ENCODE data around the gene BBS9. TPM values are rescaled to one million over a fixed set of nuclear protein-coding genes. Genes with fewer than 3 reads are reported as not detected.
A peak's percentile ranks its signal among the peaks of the same experiment; 100 is the strongest.

Gene BBS9
- total and polyA plus RNA-seq, 2 experiments from 2014 or later: 10.2 to 15.0 TPM

DNA sequence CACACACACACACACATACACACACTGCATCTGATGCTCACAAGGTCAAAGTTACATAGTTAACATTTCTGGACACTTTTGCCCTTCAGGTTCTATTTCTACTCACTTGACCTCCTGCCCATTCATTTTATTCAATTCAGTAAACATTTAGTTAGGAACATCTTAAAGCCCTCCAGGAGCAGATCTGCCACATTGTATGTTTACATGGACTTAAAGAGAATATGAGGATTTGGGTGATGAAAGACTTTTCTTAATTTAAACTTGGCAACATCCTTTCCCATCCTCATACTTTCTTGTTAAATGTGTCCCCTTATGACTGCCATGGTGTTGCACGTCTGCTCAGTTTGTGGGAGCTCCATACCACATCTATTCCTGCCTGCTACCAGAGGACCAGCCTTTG is 453.2 kb downstream of the BBS9 start:
- TF ChIP-seq EZH2 (IDR thresholded peaks at IDR 0.05; ENCODE audit: insufficient read depth, poor library complexity, severe bottlenecking): no peak
- no peak for TF ChIP-seq EZH2phosphoT487 (IDR thresholded peaks at IDR 0.05; ENCODE audit: insufficient read depth, low read depth)
- Histone ChIP-seq H3F3A (ENCODE audit: insufficient read depth) (no peaks in the 10 kb centered on the region), H3K4me1 (ENCODE audit: insufficient read depth) (no peaks in the 10 kb centered on the region), H4K20me1 (ENCODE audit: insufficient read depth) (no peaks in the 10 kb centered on the region), H3K9me3 (ENCODE audit: low read depth) (no peaks in the 10 kb centered on the region), H2AFZ (no peak overlapping the region), H3K9me2 (ENCODE audit: insufficient read depth) (no peaks in the 10 kb centered on the region), H3K4me2 (ENCODE audit: unreplicated experiment) (no peak overlapping the region), H3K27ac (no peak overlapping the region), H3K27me3 (replicated peaks; ENCODE audit: insufficient read depth) (no peaks in the 10 kb centered on the region), H3K9ac (no peak overlapping the region), H3K36me3 (ENCODE audit: low read depth) (no peaks in the 10 kb centered on the region), H3K4me3 (no peak overlapping the region), H3K79me2 (ENCODE audit: insufficient read depth) (no peaks in the 10 kb centered on the region)
- in situ Hi-C loops (cut with MboI): no loop called here
- 100% methylated on average over 1 of the region's 1 CpG for WGBS, 2 experiments (ENCODE audit: low coverage in 1 of 2, low lambda C conversion rate in 2 of 2, missing lambda C conversion rate in 2 of 2)
- no peak for DNase-seq

DNA sequence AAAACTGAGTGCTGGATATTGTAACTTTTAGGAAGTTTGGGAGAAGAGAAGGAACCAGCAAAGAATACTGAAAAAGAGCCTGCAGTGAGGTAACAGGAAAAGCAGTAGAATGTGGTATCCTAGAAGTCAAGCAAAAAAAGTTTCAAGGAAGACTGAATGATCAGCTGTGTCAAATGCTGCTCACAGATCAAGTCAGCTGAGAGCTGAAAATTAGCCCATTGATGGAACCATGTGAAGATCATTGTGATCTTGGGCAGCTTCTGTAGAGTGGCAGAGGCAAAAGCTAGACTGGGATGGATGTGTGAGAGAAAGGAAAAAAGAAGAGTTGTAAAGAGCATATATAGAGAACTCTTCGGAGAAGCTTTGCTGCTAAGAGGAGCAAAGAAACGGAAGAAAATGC is 460.5 kb downstream of the BBS9 start:
- Histone ChIP-seq H3F3A (ENCODE audit: insufficient read depth) (no peaks in the 10 kb centered on the region), H3K4me3 (no peak overlapping the region), H3K9me3 (ENCODE audit: low read depth) (no peaks in the 10 kb centered on the region), H3K9ac (no peak overlapping the region), H4K20me1 (ENCODE audit: insufficient read depth) (no peaks in the 10 kb centered on the region), H3K79me2 (ENCODE audit: insufficient read depth) (no peaks in the 10 kb centered on the region), H3K27ac (no peak overlapping the region), H3K4me1 (ENCODE audit: insufficient read depth) (peaks cover 12% of the 10 kb centered on the region), H3K36me3 (ENCODE audit: low read depth) (no peaks in the 10 kb centered on the region), H3K9me2 (ENCODE audit: insufficient read depth) (no peaks in the 10 kb centered on the region), H2AFZ (no peak overlapping the region), H3K27me3 (replicated peaks; ENCODE audit: insufficient read depth) (no peaks in the 10 kb centered on the region), H3K4me2 (ENCODE audit: unreplicated experiment) (no peak overlapping the region)
- 94 to 100% methylated on average over 2 of the region's 2 CpGs for WGBS, 2 experiments (ENCODE audit: low coverage in 1 of 2, low lambda C conversion rate in 2 of 2, missing lambda C conversion rate in 2 of 2)
- in situ Hi-C loops (cut with MboI): no loop called here
- TF ChIP-seq EZH2phosphoT487 (IDR thresholded peaks at IDR 0.05; ENCODE audit: insufficient read depth, low read depth): no peak
- TF ChIP-seq EZH2 (IDR thresholded peaks at IDR 0.05; ENCODE audit: insufficient read depth, poor library complexity, severe bottlenecking): no peak
- DNase-seq: no peak

- peak; percentile 30 for DNase-seq
These were observed 461.6 kb downstream of the BBS9 start for GRCh38 chr7:33590916-33591315.

DNA sequence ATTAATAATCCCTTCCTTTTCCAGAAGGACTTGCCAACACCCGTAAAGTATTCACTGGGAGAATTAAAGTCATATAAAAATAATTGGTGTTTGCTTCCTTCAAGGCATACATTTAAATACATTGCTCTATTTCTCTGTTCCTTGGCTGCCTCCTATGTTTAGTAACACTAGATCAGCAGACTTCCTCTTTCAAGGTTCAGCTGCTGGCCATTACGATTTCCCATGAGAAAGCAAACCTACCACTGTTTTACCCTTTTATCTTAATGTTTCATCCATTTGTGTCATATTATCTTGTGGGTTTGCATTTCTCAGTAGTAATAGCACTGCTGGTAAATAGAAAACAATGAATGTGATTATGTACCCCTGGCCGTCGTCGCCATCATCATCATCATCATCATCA is 462.1 kb downstream of the BBS9 start:
- Histone ChIP-seq H2AFZ (no peak overlapping the region), H3F3A (ENCODE audit: insufficient read depth) (no peaks in the 10 kb centered on the region), H3K9me3 (ENCODE audit: low read depth) (no peaks in the 10 kb centered on the region), H3K36me3 (ENCODE audit: low read depth) (no peaks in the 10 kb centered on the region), H3K4me1 (ENCODE audit: insufficient read depth) (peaks cover 12% of the 10 kb centered on the region), H3K9ac (no peak overlapping the region), H3K9me2 (ENCODE audit: insufficient read depth) (no peaks in the 10 kb centered on the region), H3K4me2 (ENCODE audit: unreplicated experiment) (no peak overlapping the region), H3K27ac (0 out of 2 replicates have a peak overlapping the region, but pooled peaks have one; percentile 4), H4K20me1 (ENCODE audit: insufficient read depth) (no peaks in the 10 kb centered on the region), H3K79me2 (ENCODE audit: insufficient read depth) (no peaks in the 10 kb centered on the region), H3K27me3 (replicated peaks; ENCODE audit: insufficient read depth) (no peaks in the 10 kb centered on the region), H3K4me3 (no peak overlapping the region)
- TF ChIP-seq EZH2 (IDR thresholded peaks at IDR 0.05; ENCODE audit: insufficient read depth, poor library complexity, severe bottlenecking) (no peak), EZH2phosphoT487 (IDR thresholded peaks at IDR 0.05; ENCODE audit: insufficient read depth, low read depth) (no peak)
- in situ Hi-C loops (cut with MboI): no loop called here
- WGBS, 2 experiments (ENCODE audit: low coverage in 1 of 2, low lambda C conversion rate in 2 of 2, missing lambda C conversion rate in 2 of 2): 68 to 74% methylated on average over 5 of the region's 5 CpGs
- peak; percentile 3 for DNase-seq

More at GRCh38 chr7:33590916-33591315, 461.6 kb downstream of the BBS9 start:
- TF ChIP-seq EZH2 (IDR thresholded peaks at IDR 0.05; ENCODE audit: insufficient read depth, poor library complexity, severe bottlenecking): no peak
- no peak for TF ChIP-seq EZH2phosphoT487 (IDR thresholded peaks at IDR 0.05; ENCODE audit: insufficient read depth, low read depth)
- H3K4me1 ChIP-seq (ENCODE audit: insufficient read depth): peaks cover 12% of the 10 kb centered on the region
- no peaks in the 10 kb centered on the region for H3K79me2 ChIP-seq (ENCODE audit: insufficient read depth)
- no peaks in the 10 kb centered on the region for H3F3A ChIP-seq (ENCODE audit: insufficient read depth)
- no peak overlapping the region for H2AFZ ChIP-seq
- H4K20me1 ChIP-seq (ENCODE audit: insufficient read depth): no peaks in the 10 kb centered on the region
- H3K27me3 ChIP-seq (replicated peaks; ENCODE audit: insufficient read depth): no peaks in the 10 kb centered on the region
- H3K9me3 ChIP-seq (ENCODE audit: low read depth): no peaks in the 10 kb centered on the region
- no peaks in the 10 kb centered on the region for H3K9me2 ChIP-seq (ENCODE audit: insufficient read depth)
- H3K9ac ChIP-seq: no peak overlapping the region
- no peak overlapping the region for H3K4me3 ChIP-seq
- in situ Hi-C loops (cut with MboI): no loop called here
- 0 out of 2 replicates have a peak overlapping the region, but pooled peaks have one; percentile 4 for H3K27ac ChIP-seq
- no peaks in the 10 kb centered on the region for H3K36me3 ChIP-seq (ENCODE audit: low read depth)
- no peak overlapping the region for H3K4me2 ChIP-seq (ENCODE audit: unreplicated experiment)

GRCh38 chr7:33592718-33593117 is 463.4 kb downstream of the BBS9 start:
- H3K27me3 ChIP-seq (replicated peaks; ENCODE audit: insufficient read depth): no peaks in the 10 kb centered on the region
- H3K27ac ChIP-seq: no peak overlapping the region
- DNase-seq: no peak
- no peaks in the 10 kb centered on the region for H3K9me3 ChIP-seq (ENCODE audit: low read depth)
- H3K4me3 ChIP-seq: no peak overlapping the region
- no peak for TF ChIP-seq EZH2 (IDR thresholded peaks at IDR 0.05; ENCODE audit: insufficient read depth, poor library complexity, severe bottlenecking)
- no peak for TF ChIP-seq EZH2phosphoT487 (IDR thresholded peaks at IDR 0.05; ENCODE audit: insufficient read depth, low read depth)
- H3F3A ChIP-seq (ENCODE audit: insufficient read depth): no peaks in the 10 kb centered on the region
- H2AFZ ChIP-seq: no peak overlapping the region
- H3K9ac ChIP-seq: no peak overlapping the region
- no peak overlapping the region for H3K4me2 ChIP-seq (ENCODE audit: unreplicated experiment)
- peaks cover 12% of the 10 kb centered on the region for H3K4me1 ChIP-seq (ENCODE audit: insufficient read depth)
- H3K9me2 ChIP-seq (ENCODE audit: insufficient read depth): no peaks in the 10 kb centered on the region
- H3K79me2 ChIP-seq (ENCODE audit: insufficient read depth): no peaks in the 10 kb centered on the region
- in situ Hi-C loops (cut with MboI): no loop called here
- H4K20me1 ChIP-seq (ENCODE audit: insufficient read depth): no peaks in the 10 kb centered on the region
- H3K36me3 ChIP-seq (ENCODE audit: low read depth): no peaks in the 10 kb centered on the region

Data from GM23248 (cell line).